Measurements from ENCODE around the gene GPC5. TPM values are rescaled to one million over a fixed set of nuclear protein-coding genes. Genes with fewer than 3 reads are reported as not detected.

Gene GPC5
- total RNA-seq, 1 experiment from 2014 or later = 0.15 TPM

DNA sequence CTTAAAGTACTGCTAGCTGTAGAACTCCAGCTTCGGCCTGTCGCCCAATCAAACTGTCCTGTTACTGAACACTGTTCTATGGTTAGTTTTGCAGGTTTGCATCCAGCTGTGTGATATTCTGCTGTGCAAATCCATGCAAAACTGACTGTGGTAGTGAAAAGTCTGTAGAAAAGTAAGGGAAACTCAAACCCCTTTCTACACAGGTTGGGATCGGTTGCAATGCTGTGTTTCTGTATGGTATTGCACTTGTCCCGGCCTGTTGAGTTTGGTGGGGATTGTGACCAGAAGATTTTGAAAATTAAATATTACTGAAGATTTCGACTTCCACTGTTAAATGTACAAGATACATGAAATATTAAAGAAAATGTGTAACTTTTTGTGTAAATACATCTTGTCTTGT lies 47.3 kb upstream of the GPC5 start:
- no peak overlapping the region for H2BK20ac ChIP-seq (ENCODE audit: low read depth, low read length, poor library complexity, severe bottlenecking)
- H4K91ac ChIP-seq (ENCODE audit: insufficient read length, low read depth, low read length) = no peak overlapping the region
- H3K4me1 Mint-ChIP-seq = peaks cover 24 to 38% of the 10 kb centered on the region in 2 experiments
- H3K4me2 ChIP-seq (ENCODE audit: insufficient read depth, insufficient read length, low read length) = peak overlapping the region; percentile 59
- DNase-seq = no peak
- no peak overlapping the region for H2BK15ac ChIP-seq (ENCODE audit: low read depth, low read length)
- H3K14ac ChIP-seq (ENCODE audit: insufficient read depth, low read length) = no peak overlapping the region; the same call in 1 of the 2 replicates
- peak overlapping the region; percentile 26 for H3K9ac ChIP-seq (ENCODE audit: extremely low read depth, insufficient read length, low read length)
- H4K8ac ChIP-seq (replicated peaks; ENCODE audit: insufficient read length, low read depth, low read length) = no peak overlapping the region
- no peak overlapping the region for H3K18ac ChIP-seq (ENCODE audit: insufficient read length, low read depth, low read length)
- H3K27me3 Mint-ChIP-seq (ENCODE audit: low read depth) = peaks cover 7% of the 10 kb centered on the region
- H3K23me2 ChIP-seq (ENCODE audit: insufficient read length, low read depth, low read length, poor library complexity, severe bottlenecking) = peaks cover 3% of the 10 kb centered on the region
- no peak overlapping the region for H2AFZ ChIP-seq (ENCODE audit: low read length)
- H3K27ac Mint-ChIP-seq = 0 out of 7 replicates have a peak overlapping the region, but pooled peaks of 1 of the 3 experiments have one; percentile 27
- H3K9me3 ChIP-seq (ENCODE audit: control insufficient read depth, low read depth, low read length) = no peaks in the 10 kb centered on the region
- peaks cover 4% of the 10 kb centered on the region for H3K79me1 ChIP-seq (ENCODE audit: insufficient read depth, low read depth, low read length, poor library complexity, severe bottlenecking)
- no peak overlapping the region for H3K4ac ChIP-seq (ENCODE audit: low read depth, low read length)
- peaks cover 0 to 9% of the 10 kb centered on the region in 2 experiments; a peak in 2 of 5 replicates for H3K9me3 Mint-ChIP-seq
- peak overlapping the region; percentile 90 to 98 for H3K4me3 Mint-ChIP-seq
- H3K27me3 ChIP-seq (ENCODE audit: insufficient read depth, low read length) = no peaks in the 10 kb centered on the region
- H2BK12ac ChIP-seq (ENCODE audit: insufficient read length, low read depth, low read length) = no peak overlapping the region
- H3K23ac ChIP-seq (ENCODE audit: insufficient read length, low read depth, low read length) = no peak overlapping the region
- WGBS (ENCODE audit: extremely low coverage, insufficient read length, low lambda C conversion rate) = no CpG with 5 or more reads among the region's 5 CpGs
- TF ChIP-seq, protein P1, sequence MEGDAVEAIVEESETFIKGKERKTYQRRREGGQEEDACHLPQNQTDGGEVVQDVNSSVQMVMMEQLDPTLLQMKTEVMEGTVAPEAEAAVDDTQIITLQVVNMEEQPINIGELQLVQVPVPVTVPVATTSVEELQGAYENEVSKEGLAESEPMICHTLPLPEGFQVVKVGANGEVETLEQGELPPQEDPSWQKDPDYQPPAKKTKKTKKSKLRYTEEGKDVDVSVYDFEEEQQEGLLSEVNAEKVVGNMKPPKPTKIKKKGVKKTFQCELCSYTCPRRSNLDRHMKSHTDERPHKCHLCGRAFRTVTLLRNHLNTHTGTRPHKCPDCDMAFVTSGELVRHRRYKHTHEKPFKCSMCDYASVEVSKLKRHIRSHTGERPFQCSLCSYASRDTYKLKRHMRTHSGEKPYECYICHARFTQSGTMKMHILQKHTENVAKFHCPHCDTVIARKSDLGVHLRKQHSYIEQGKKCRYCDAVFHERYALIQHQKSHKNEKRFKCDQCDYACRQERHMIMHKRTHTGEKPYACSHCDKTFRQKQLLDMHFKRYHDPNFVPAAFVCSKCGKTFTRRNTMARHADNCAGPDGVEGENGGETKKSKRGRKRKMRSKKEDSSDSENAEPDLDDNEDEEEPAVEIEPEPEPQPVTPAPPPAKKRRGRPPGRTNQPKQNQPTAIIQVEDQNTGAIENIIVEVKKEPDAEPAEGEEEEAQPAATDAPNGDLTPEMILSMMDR (conservative IDR thresholded peaks at IDR 0.05) = no peak
- no peaks in the 10 kb centered on the region for H3K4me1 ChIP-seq (ENCODE audit: insufficient read depth, low read length)
- H2BK120ac ChIP-seq (ENCODE audit: low read depth, low read length, poor library complexity, severe bottlenecking) = no peak overlapping the region
- no peak overlapping the region for H3T11ph ChIP-seq (ENCODE audit: low read length)
- no peak overlapping the region for H2AK5ac ChIP-seq (ENCODE audit: insufficient read length, low read length)
- H4K20me1 ChIP-seq (ENCODE audit: control insufficient read depth, insufficient read depth, insufficient read length) = no peaks in the 10 kb centered on the region
- H3K79me2 ChIP-seq (ENCODE audit: insufficient read depth, low read length) = peaks cover 17% of the 10 kb centered on the region
- no peak overlapping the region for H3K27ac ChIP-seq (ENCODE audit: insufficient read length, low read depth, low read length)
- no peak overlapping the region for H2BK5ac ChIP-seq (ENCODE audit: insufficient read length, low read length)
- H4K5ac ChIP-seq (ENCODE audit: insufficient read length, low read depth, low read length) = no peak overlapping the region
- H3K36me3 Mint-ChIP-seq (ENCODE audit: insufficient read depth in 1 of 3, low read depth in 3 of 3) = peaks cover 59 to 73% (median 73%) of the 10 kb centered on the region in 3 experiments
- no peak overlapping the region for H3K56ac ChIP-seq (ENCODE audit: insufficient read length, low read depth, low read length)

All from H9 (cell line).